ENCODE measurements around the gene LAMTOR3. TPM values are rescaled to one million over a fixed set of nuclear protein-coding genes. Genes with fewer than 3 reads are reported as not detected.
A peak's percentile ranks its signal among the peaks of the same experiment; 100 is the strongest.

LAMTOR3 gene
- total and polyA plus RNA-seq, 9 of the 15 experiments (the other 6 are each of a cell fraction or from before 2014, with no cell fraction given), result 17.9 to 146 (median 59.4) TPM

GRCh38 chr4:99856166-99856565 is 38.1 kb downstream of the LAMTOR3 start (continued):
- TF ChIP-seq PATZ1 (CRISPR knock-in tag; IDR thresholded peaks at IDR 0.05; ENCODE audit: borderline replicate concordance), result no peak
- TF ChIP-seq JUND (IDR thresholded peaks at IDR 0.05; ENCODE audit: borderline replicate concordance, low read depth, low read length), result peak; percentile 48; the same call in 1 of the 2 replicates
- TF ChIP-seq JUND (tag; IDR thresholded peaks at IDR 0.05; ENCODE audit: borderline replicate concordance, low read depth, low read length), result peak; percentile 74; the same call in 2 of the 3 replicates
- TF ChIP-seq SMARCE1 (IDR thresholded peaks at IDR 0.05), result 0 out of 2 replicates have a peak, but pooled peaks have one; percentile 18
- no peak for TF ChIP-seq BCL6 (CRISPR knock-in tag; IDR thresholded peaks at IDR 0.05)

- Histone ChIP-seq H2AFZ (ENCODE audit: low read depth, low read length) (no peak overlapping the region), H3K9me3 (replicated peaks; ENCODE audit: control insufficient read depth, insufficient read depth, low read depth, low read length) (no peaks in the 10 kb centered on the region), H4K20me1 (replicated peaks; ENCODE audit: control insufficient read depth, insufficient read depth, low read length) (no peaks in the 10 kb centered on the region), H3K36me3 (ENCODE audit: control insufficient read depth, insufficient read depth, low read length) (no peaks in the 10 kb centered on the region; the same call in 2 of the 3 replicates), H3K9me1 (ENCODE audit: control insufficient read depth, insufficient read depth, low read length) (no peaks in the 10 kb centered on the region), H3K79me2 (ENCODE audit: control insufficient read depth, insufficient read depth, low read length) (no peaks in the 10 kb centered on the region), H3K27ac (ENCODE audit: extremely low read depth, low read depth, low read length) (no peak overlapping the region), H3K4me3 (no peak overlapping the region), H3K4me1 (replicated peaks in 1 of 2; ENCODE audit: control insufficient read depth in 2 of 2, insufficient read depth in 2 of 2, low read length in 2 of 2) (peaks cover 0 to 12% of the 10 kb centered on the region in 2 experiments; a peak in 2 of 5 replicates), H3K9ac (ENCODE audit: insufficient read depth in 1 of 2, low read depth in 2 of 2, low read length in 2 of 2) (no peak overlapping the region), H3K4me2 (ENCODE audit: insufficient read depth, low read length) (no peak overlapping the region), H3K27me3 (ENCODE audit: control insufficient read depth in 2 of 2, insufficient read depth in 2 of 2, low read length in 2 of 2) (no peaks in the 10 kb centered on the region)
- no TSS peak for BruUV-seq (replicated peaks)
- ATAC-seq (no peak), DNase-seq (ENCODE audit: extremely low read depth in 1 of 4, low spot score in 3 of 4) (no peak), FAIRE-seq (no peak)
- in situ Hi-C loops (cut with MboI) (no loop called here), intact Hi-C loops (cut with micrococcal nuclease) (no loop called here)
- CTCF ChIA-PET (ENCODE audit: low intra/inter-chr PET ratio), result no interaction called here
- POLR2A ChIA-PET, result no interaction called here
- 60% methylated on average over 1 of the region's 1 CpG for WGBS (ENCODE audit: insufficient coverage, low coverage, missing lambda C conversion rate)
- no peak for TF ChIP-seq MTA3 (IDR thresholded peaks at IDR 0.05; ENCODE audit: borderline replicate concordance)
- no peak for TF ChIP-seq TEAD1 (CRISPR knock-in tag; IDR thresholded peaks at IDR 0.05)
- TF ChIP-seq ZNF592 (IDR thresholded peaks at IDR 0.05), result no peak
- TF ChIP-seq SMC3 (conservative IDR thresholded peaks at IDR 0.05; ENCODE audit: insufficient read depth, low read depth, low read length), result no peak
- TF ChIP-seq TBP (optimal IDR thresholded peaks at IDR 0.05; ENCODE audit: low read depth, low read length), result no peak
- TF ChIP-seq RBM14 (IDR thresholded peaks at IDR 0.05; ENCODE audit: borderline replicate concordance, insufficient read depth, low read depth, low read length), result no peak
- no peak for TF ChIP-seq ELF4 (CRISPR knock-in tag; IDR thresholded peaks at IDR 0.05)
- no peak for TF ChIP-seq OTX1 (CRISPR knock-in tag; IDR thresholded peaks at IDR 0.05)
- TF ChIP-seq ZKSCAN3 (CRISPR knock-in tag; IDR thresholded peaks at IDR 0.05), result no peak
- TF ChIP-seq MIER1 (IDR thresholded peaks at IDR 0.05; ENCODE audit: low read depth), result no peak
- no peak for TF ChIP-seq ZNF354B (CRISPR knock-in tag; IDR thresholded peaks at IDR 0.05)
- no peak for TF ChIP-seq ZNF586 (CRISPR knock-in tag; conservative IDR thresholded peaks at IDR 0.05)
- TF ChIP-seq NELFE (IDR thresholded peaks at IDR 0.05; ENCODE audit: insufficient read depth, insufficient read length), result no peak
These were observed 38.5 kb downstream of the LAMTOR3 start for GRCh38 chr4:99855678-99856077.
